SJCRH30 (cell line): ENCODE data around the gene ARID1A. TPM values are rescaled to one million over a fixed set of nuclear protein-coding genes. Genes with fewer than 3 reads are reported as not detected.
A peak's percentile ranks its signal among the peaks of the same experiment; 100 is the strongest.

Source experiments
- DNase-seq, 2 experiments: peaks; one replicate each; pipeline ENCODE4 v3.0.0-alpha.2; 2015 to 2020
- H3K27ac ChIP-seq: fragments of 250-450 bp; sonication (Bioruptor Pico); 2 replicates; pipeline ENCODE4 v1.5.1; 2020; ENCODE audit warnings: mild to moderate bottlenecking, moderate library complexity
- H3K27me3 ChIP-seq: fragments of 250-450 bp; sonication (Bioruptor Pico); 2 replicates; pipeline ENCODE4 v1.5.1; 2020; ENCODE audit warnings: mild to moderate bottlenecking, moderate library complexity
- H3K36me3 ChIP-seq: fragments of 250-450 bp; sonication (Bioruptor Pico); 2 replicates; pipeline ENCODE4 v1.5.1; 2020; ENCODE audit warnings: mild to moderate bottlenecking, moderate library complexity
- H3K4me1 ChIP-seq: fragments of 250-450 bp; sonication (Bioruptor Pico); 2 replicates; pipeline ENCODE4 v1.5.1; 2020; ENCODE audit warnings: mild to moderate bottlenecking, moderate library complexity
- H3K4me3 ChIP-seq: fragments of 250-450 bp; sonication (Bioruptor Pico); 2 replicates; pipeline ENCODE4 v1.5.1; 2020; ENCODE audit warnings: mild to moderate bottlenecking, moderate library complexity
- H3K9me3 ChIP-seq: fragments of 250-450 bp; sonication (Bioruptor Pico); replicated peaks from 2 replicates; pipeline ENCODE4 v1.5.1; 2020; ENCODE audit warnings: mild to moderate bottlenecking, moderate library complexity
- total RNA-seq: library from RNA; depleted of rRNA; stranded (reverse); fragments of >200 nt; shearing (Covaris generic); gene quantifications from 2 replicates; pipeline ENCODE4 v1.2.3, GENCODE V29; 2014

ARID1A gene
- total RNA-seq, 1 experiment from 2014 or later: 57.3 TPM

- Histone ChIP-seq H3K27ac (no peak overlapping the region), H3K4me3 (no peak overlapping the region), H3K9me3 (no peaks in the 10 kb centered on the region), H3K4me1 (peaks cover 36% of the 10 kb centered on the region), H3K36me3 (peaks cover 55% of the 10 kb centered on the region), H3K27me3 (no peaks in the 10 kb centered on the region)
- DNase-seq: no peak
Observed at GRCh38 chr1:26729633-26730032, 33.8 kb downstream of the ARID1A start.

GRCh38 chr1:26730695-26731094 is 34.9 kb downstream of the ARID1A start:
- H3K36me3 ChIP-seq: peaks cover 66% of the 10 kb centered on the region
- peaks cover 27% of the 10 kb centered on the region for H3K4me1 ChIP-seq
- no peaks in the 10 kb centered on the region for H3K9me3 ChIP-seq
- H3K27ac ChIP-seq: peak overlapping the region; percentile 32; the same call in 1 of the 2 replicates
- peak in 1 of 2 experiments; percentile 19 for DNase-seq
- no peaks in the 10 kb centered on the region for H3K27me3 ChIP-seq
- H3K4me3 ChIP-seq: no peak overlapping the region

- Histone ChIP-seq H3K4me1 (peaks cover 27% of the 10 kb centered on the region), H3K27ac (no peak overlapping the region), H3K27me3 (no peaks in the 10 kb centered on the region), H3K36me3 (peaks cover 69% of the 10 kb centered on the region), H3K9me3 (no peaks in the 10 kb centered on the region), H3K4me3 (no peak overlapping the region)
- DNase-seq: no peak
Observed at GRCh38 chr1:26731233-26731902, 35.6 kb downstream of the ARID1A start.

GRCh38 chr1:26733392-26733791 is 37.6 kb downstream of the ARID1A start:
- Histone ChIP-seq H3K27ac (no peak overlapping the region), H3K4me3 (no peak overlapping the region), H3K9me3 (no peaks in the 10 kb centered on the region), H3K36me3 (peaks cover 87% of the 10 kb centered on the region), H3K4me1 (peaks cover 24% of the 10 kb centered on the region), H3K27me3 (no peaks in the 10 kb centered on the region)
- DNase-seq: no peak

GRCh38 chr1:26733982-26734381 is 38.2 kb downstream of the ARID1A start:
- no peak for DNase-seq
- H3K27ac ChIP-seq: no peak overlapping the region

GRCh38 chr1:26734501-26735058 is 38.8 kb downstream of the ARID1A start:
- H3K36me3 ChIP-seq: peaks cover 90% of the 10 kb centered on the region
- no peak for DNase-seq
- H3K4me3 ChIP-seq: no peak overlapping the region
- H3K27me3 ChIP-seq: no peaks in the 10 kb centered on the region
- peaks cover 17% of the 10 kb centered on the region for H3K4me1 ChIP-seq
- no peak overlapping the region for H3K27ac ChIP-seq
- no peaks in the 10 kb centered on the region for H3K9me3 ChIP-seq

More at GRCh38 chr1:26733982-26734381, 38.2 kb downstream of the ARID1A start:
- no peaks in the 10 kb centered on the region for H3K27me3 ChIP-seq
- H3K36me3 ChIP-seq: peaks cover 90% of the 10 kb centered on the region
- peaks cover 23% of the 10 kb centered on the region for H3K4me1 ChIP-seq
- no peak overlapping the region for H3K4me3 ChIP-seq
- no peaks in the 10 kb centered on the region for H3K9me3 ChIP-seq

- H3K27ac ChIP-seq: no peak overlapping the region
- peaks cover 5% of the 10 kb centered on the region; the same call in 1 of the 2 replicates for H3K4me1 ChIP-seq
- no peak overlapping the region for H3K4me3 ChIP-seq
- H3K27me3 ChIP-seq: no peaks in the 10 kb centered on the region
- DNase-seq: no peak
- H3K9me3 ChIP-seq: no peaks in the 10 kb centered on the region; the same call in 1 of the 2 replicates
- H3K36me3 ChIP-seq: peaks cover 75% of the 10 kb centered on the region
Observed at GRCh38 chr1:26739329-26739914, 43.6 kb downstream of the ARID1A start.

GRCh38 chr1:26740023-26740634 is 44.3 kb downstream of the ARID1A start:
- Histone ChIP-seq H3K4me1 (peaks cover 5% of the 10 kb centered on the region; the same call in 1 of the 2 replicates), H3K27me3 (no peaks in the 10 kb centered on the region), H3K27ac (no peak overlapping the region), H3K36me3 (peaks cover 74% of the 10 kb centered on the region), H3K4me3 (no peak overlapping the region), H3K9me3 (no peaks in the 10 kb centered on the region; the same call in 1 of the 2 replicates)
- DNase-seq: no peak

GRCh38 chr1:26740952-26741351 is 45.1 kb downstream of the ARID1A start:
- peaks cover 74% of the 10 kb centered on the region for H3K36me3 ChIP-seq

GRCh38 chr1:26743426-26744059 is 47.7 kb downstream of the ARID1A start:
- Histone ChIP-seq H3K36me3 (peaks cover 79% of the 10 kb centered on the region), H3K4me1 (peaks cover 5% of the 10 kb centered on the region; the same call in 1 of the 2 replicates), H3K9me3 (no peaks in the 10 kb centered on the region; the same call in 1 of the 2 replicates), H3K27ac (no peak overlapping the region), H3K27me3 (no peaks in the 10 kb centered on the region), H3K4me3 (no peak overlapping the region)
- DNase-seq: no peak

More at GRCh38 chr1:26740952-26741351, 45.1 kb downstream of the ARID1A start:
- Histone ChIP-seq H3K9me3 (no peaks in the 10 kb centered on the region; the same call in 1 of the 2 replicates), H3K27ac (no peak overlapping the region), H3K27me3 (no peaks in the 10 kb centered on the region), H3K4me1 (peaks cover 5% of the 10 kb centered on the region; the same call in 1 of the 2 replicates), H3K4me3 (no peak overlapping the region)
- DNase-seq: no peak

- DNase-seq: peak; percentile 70 to 77
- peaks cover 76% of the 10 kb centered on the region for H3K36me3 ChIP-seq
- H3K27ac ChIP-seq: no peak overlapping the region
Observed at GRCh38 chr1:26744075-26744959, 48.5 kb downstream of the ARID1A start.

GRCh38 chr1:26745191-26745590 is 49.4 kb downstream of the ARID1A start:
- Histone ChIP-seq H3K36me3 (peaks cover 81% of the 10 kb centered on the region), H3K9me3 (no peaks in the 10 kb centered on the region; the same call in 1 of the 2 replicates), H3K4me3 (no peak overlapping the region), H3K27ac (no peak overlapping the region), H3K27me3 (no peaks in the 10 kb centered on the region), H3K4me1 (peaks cover 5% of the 10 kb centered on the region; the same call in 1 of the 2 replicates)
- no peak for DNase-seq

More at GRCh38 chr1:26744075-26744959, 48.5 kb downstream of the ARID1A start:
- Histone ChIP-seq H3K27me3 (no peaks in the 10 kb centered on the region), H3K4me3 (no peak overlapping the region), H3K9me3 (no peaks in the 10 kb centered on the region; the same call in 1 of the 2 replicates), H3K4me1 (peaks cover 5% of the 10 kb centered on the region; the same call in 1 of the 2 replicates)

- Histone ChIP-seq H3K4me1 (peaks cover 5% of the 10 kb centered on the region; the same call in 1 of the 2 replicates), H3K4me3 (no peak overlapping the region), H3K36me3 (peaks cover 85% of the 10 kb centered on the region), H3K9me3 (no peaks in the 10 kb centered on the region), H3K27ac (no peak overlapping the region), H3K27me3 (no peaks in the 10 kb centered on the region)
- DNase-seq: no peak
Observed at GRCh38 chr1:26747048-26747447, 51.2 kb downstream of the ARID1A start.
